ENCODE data around the gene DUX4. TPM values are rescaled to one million over a fixed set of nuclear protein-coding genes. Genes with fewer than 3 reads are reported as not detected.

The DUX4 gene
- total and polyA plus RNA-seq, 7 donors: not detected

Other genes with a start within 250 kb of the DUX4 start
- gene FRG1, start 232.9 kb upstream of the DUX4 start, total RNA-seq: 10 to 100 TPM; 19.0 to 26.5 (median 20.0) TPM
- 10 to 100 TPM; 27.4 to 39.3 (median 31.9) TPM for gene FRG1, start 232.9 kb upstream of the DUX4 start, polyA plus RNA-seq
- gene FRG2, start 146.5 kb upstream of the DUX4 start, total RNA-seq: not detected
- gene FRG2, start 146.5 kb upstream of the DUX4 start, polyA plus RNA-seq: not detected
- gene DBET, start 109.3 kb upstream of the DUX4 start, total RNA-seq: not detected
- gene DBET, start 109.3 kb upstream of the DUX4 start, polyA plus RNA-seq: not detected